ENCODE data around the gene NLN. TPM values are rescaled to one million over a fixed set of nuclear protein-coding genes. Genes with fewer than 3 reads are reported as not detected.

NLN gene
- total and polyA plus RNA-seq, 12 donors: 0.77 to 14.1 (median 6.9) TPM

- TF ChIP-seq, protein P1, sequence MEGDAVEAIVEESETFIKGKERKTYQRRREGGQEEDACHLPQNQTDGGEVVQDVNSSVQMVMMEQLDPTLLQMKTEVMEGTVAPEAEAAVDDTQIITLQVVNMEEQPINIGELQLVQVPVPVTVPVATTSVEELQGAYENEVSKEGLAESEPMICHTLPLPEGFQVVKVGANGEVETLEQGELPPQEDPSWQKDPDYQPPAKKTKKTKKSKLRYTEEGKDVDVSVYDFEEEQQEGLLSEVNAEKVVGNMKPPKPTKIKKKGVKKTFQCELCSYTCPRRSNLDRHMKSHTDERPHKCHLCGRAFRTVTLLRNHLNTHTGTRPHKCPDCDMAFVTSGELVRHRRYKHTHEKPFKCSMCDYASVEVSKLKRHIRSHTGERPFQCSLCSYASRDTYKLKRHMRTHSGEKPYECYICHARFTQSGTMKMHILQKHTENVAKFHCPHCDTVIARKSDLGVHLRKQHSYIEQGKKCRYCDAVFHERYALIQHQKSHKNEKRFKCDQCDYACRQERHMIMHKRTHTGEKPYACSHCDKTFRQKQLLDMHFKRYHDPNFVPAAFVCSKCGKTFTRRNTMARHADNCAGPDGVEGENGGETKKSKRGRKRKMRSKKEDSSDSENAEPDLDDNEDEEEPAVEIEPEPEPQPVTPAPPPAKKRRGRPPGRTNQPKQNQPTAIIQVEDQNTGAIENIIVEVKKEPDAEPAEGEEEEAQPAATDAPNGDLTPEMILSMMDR (IDR thresholded peaks at IDR 0.05): no peak
- no peak for TF ChIP-seq POLR2A (IDR thresholded peaks at IDR 0.05)
- WGBS, 4 donors: 78 to 86% (median 83%) methylated on average over 8 of the region's 8 CpGs
- no peaks in the 10 kb centered on the region for H3K27me3 ChIP-seq
- intact Hi-C loops (cut with DNase I): no loop called here
- peak in 6 of 7 donors; percentile 22 to 71 (median 35) for DNase-seq
- no peak overlapping the region for H3K27ac ChIP-seq
- no peak overlapping the region for H3K4me3 ChIP-seq
- no peaks in the 10 kb centered on the region for H3K4me1 ChIP-seq (replicated peaks in 1 of 2)
- H3K9me3 ChIP-seq (replicated peaks in 1 of 3): no peaks in the 10 kb centered on the region
- no peaks in the 10 kb centered on the region for H3K36me3 ChIP-seq (replicated peaks in 1 of 2)
Measured at GRCh38 chr5:65809817-65810531, 88.0 kb downstream of the NLN start.

- no peaks in the 10 kb centered on the region for H3K36me3 ChIP-seq (replicated peaks in 1 of 2)
- no peak overlapping the region for H3K27ac ChIP-seq
- 78 to 89% (median 85%) methylated on average over 3 of the region's 3 CpGs for WGBS, 4 donors
- TF ChIP-seq, protein P1 (IDR thresholded peaks at IDR 0.05): no peak
- no peak for TF ChIP-seq POLR2A (IDR thresholded peaks at IDR 0.05)
- no peak for DNase-seq
- H3K27me3 ChIP-seq: no peaks in the 10 kb centered on the region
- H3K9me3 ChIP-seq (replicated peaks in 1 of 3): peaks cover 0 to 3% (median 0%) of the 10 kb centered on the region in 3 donors
- H3K4me1 ChIP-seq (replicated peaks in 1 of 2): no peaks in the 10 kb centered on the region
- H3K4me3 ChIP-seq: no peak overlapping the region
- intact Hi-C loops (cut with DNase I): no loop called here
Measured at GRCh38 chr5:65811004-65811403, 89.0 kb downstream of the NLN start.

DNA sequence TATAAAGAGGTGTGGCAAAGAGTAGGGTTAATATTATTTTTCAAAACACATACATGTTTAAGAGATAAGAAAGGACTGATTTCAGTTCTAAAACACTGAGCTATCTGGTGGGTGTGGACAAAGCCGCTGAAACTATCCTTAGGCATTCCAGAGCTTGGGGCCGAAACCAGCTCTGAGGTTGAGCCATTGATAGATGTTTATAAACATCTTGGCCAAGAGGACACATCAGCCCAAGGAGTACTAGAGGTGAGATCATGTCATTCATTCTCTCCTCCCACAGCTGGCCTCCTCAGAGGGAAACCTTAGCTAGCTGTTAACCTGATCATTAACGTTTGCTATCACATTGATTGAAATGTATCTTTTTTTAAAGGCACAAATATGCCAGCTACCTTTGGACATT, 89.9 kb downstream of the NLN start:
- Histone ChIP-seq H3K27ac (no peak overlapping the region), H3K27me3 (no peaks in the 10 kb centered on the region), H3K36me3 (replicated peaks in 1 of 2) (no peaks in the 10 kb centered on the region), H3K9me3 (replicated peaks in 1 of 3) (peaks cover 0 to 3% (median 0%) of the 10 kb centered on the region in 3 donors), H3K4me1 (replicated peaks in 1 of 2) (no peaks in the 10 kb centered on the region), H3K4me3 (no peak overlapping the region)
- WGBS, 4 donors: 73 to 87% (median 79%) methylated on average over 3 of the region's 3 CpGs
- TF ChIP-seq, protein P1 (IDR thresholded peaks at IDR 0.05): no peak
- TF ChIP-seq POLR2A (IDR thresholded peaks at IDR 0.05): no peak
- no peak for DNase-seq
- intact Hi-C loops (cut with DNase I): no loop called here

GRCh38 chr5:65812648-65813047, 90.6 kb downstream of the NLN start:
- no peak overlapping the region for H3K27ac ChIP-seq
- TF ChIP-seq, protein P1 (IDR thresholded peaks at IDR 0.05): no peak
- no peak for TF ChIP-seq POLR2A (IDR thresholded peaks at IDR 0.05)
- H3K27me3 ChIP-seq: no peaks in the 10 kb centered on the region
- H3K9me3 ChIP-seq (replicated peaks in 1 of 3): peaks cover 0 to 3% (median 0%) of the 10 kb centered on the region in 3 donors
- DNase-seq: no peak
- no peak overlapping the region for H3K4me3 ChIP-seq
- WGBS, 4 donors: 73 to 87% (median 86%) methylated on average over 2 of the region's 2 CpGs
- H3K36me3 ChIP-seq (replicated peaks in 1 of 2): no peaks in the 10 kb centered on the region
- H3K4me1 ChIP-seq (replicated peaks in 1 of 2): no peaks in the 10 kb centered on the region
- intact Hi-C loops (cut with DNase I): no loop called here

Data from adrenal gland (tissue), 12 donors.